KMS-11 (cell line): ENCODE data around the gene GNAO1.

Experiments used
- H2AFZ ChIP-seq: fragments of 200-600 bp; sonication (generic); 2 replicates; pipeline ENCODE4 v1.6.1; 2016; ENCODE audit warnings: antibody characterized with exemption, mixed run types, low read depth
- H3K27ac ChIP-seq: fragments of 200-600 bp; sonication (generic); 2 replicates; pipeline ENCODE4 v1.6.1; 2016; ENCODE audit warnings: mild to moderate bottlenecking, mixed run types
- H3K27me3 ChIP-seq: fragments of 200-600 bp; sonication (generic); 2 replicates; pipeline ENCODE4 v1.6.1; 2017; ENCODE audit warnings: mild to moderate bottlenecking, low read depth, mixed run types, moderate library complexity; ENCODE audit not compliant: insufficient read depth
- H3K36me3 ChIP-seq: fragments of 200-600 bp; sonication (generic); 2 replicates; pipeline ENCODE4 v1.6.1; 2017; ENCODE audit warnings: mild to moderate bottlenecking, mixed run types; ENCODE audit not compliant: insufficient read depth
- H3K4me1 ChIP-seq: fragments of 200-600 bp; sonication (generic); 2 replicates; pipeline ENCODE4 v1.6.1; 2016; ENCODE audit warnings: mild to moderate bottlenecking, low read depth, mixed run types; ENCODE audit not compliant: poor library complexity, severe bottlenecking
- H3K4me2 ChIP-seq: fragments of 200-600 bp; sonication (generic); 2 replicates; pipeline ENCODE4 v1.7.0; 2016; ENCODE audit warnings: mild to moderate bottlenecking, mixed run types
- H3K4me3 ChIP-seq: fragments of 200-600 bp; sonication (generic); IDR thresholded peaks from 2 replicates; pipeline ENCODE4 v1.6.1; 2017; ENCODE audit warnings: low read depth, low read length, mixed read lengths; ENCODE audit not compliant: insufficient read depth
- H3K79me2 ChIP-seq: fragments of 200-600 bp; sonication (generic); 2 replicates; pipeline ENCODE4 v1.6.1; 2016; ENCODE audit warnings: low read depth, mixed run types; ENCODE audit not compliant: insufficient read depth
- H3K9ac ChIP-seq: fragments of 200-600 bp; sonication (generic); 2 replicates; pipeline ENCODE4 v1.6.1; 2016; ENCODE audit warnings: mild to moderate bottlenecking, mixed run types
- H4K20me1 ChIP-seq: fragments of 200-600 bp; sonication (generic); 2 replicates; pipeline ENCODE4 v1.6.1; 2016; ENCODE audit warnings: mild to moderate bottlenecking, mixed run types; ENCODE audit not compliant: insufficient read depth
- TF ChIP-seq, protein P1 (sequence below): fragments of 200-600 bp; sonication (generic); conservative IDR thresholded peaks from 2 replicates; pipeline ENCODE4 v1.6.1; 2017; ENCODE audit warnings: low read depth, mild to moderate bottlenecking, antibody characterized with exemption, low read length, moderate library complexity, mixed read lengths

Gene GNAO1

DNA sequence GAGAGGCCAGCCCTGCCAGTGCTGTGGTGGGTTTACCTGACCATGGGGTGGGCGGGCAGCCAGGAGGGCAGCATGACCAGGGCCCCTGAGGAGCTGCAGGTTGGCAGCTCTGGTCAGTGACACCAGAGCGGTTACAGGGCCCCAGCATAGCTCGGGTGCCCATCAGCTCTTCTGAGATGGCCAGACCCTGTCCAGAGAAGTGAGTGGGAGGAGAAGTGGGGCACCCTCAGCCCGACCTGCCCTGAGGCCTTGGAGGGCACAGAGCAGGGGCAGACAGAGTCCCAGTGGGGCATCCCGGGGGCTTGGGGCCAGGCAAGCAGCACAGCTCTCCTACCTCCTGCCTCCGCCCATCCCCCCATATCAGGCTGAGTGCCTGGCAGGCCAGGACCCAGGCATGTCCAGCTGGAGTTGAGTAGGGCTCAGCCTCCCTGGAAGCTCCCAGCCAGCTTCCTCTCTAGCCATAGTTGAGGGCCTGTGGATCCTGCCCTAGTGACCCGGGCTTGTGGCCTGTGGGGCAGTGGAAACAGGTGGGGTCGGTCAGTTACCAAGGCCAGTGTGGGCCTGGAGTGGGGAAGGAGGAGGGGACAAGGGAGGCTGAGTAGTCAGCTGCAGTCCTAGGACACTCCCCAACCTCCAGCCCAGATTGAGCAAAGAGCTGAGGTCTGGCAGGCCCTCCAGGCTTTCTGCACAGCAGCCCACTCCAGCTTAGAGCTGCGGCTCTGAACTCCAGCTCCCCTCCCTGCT is 150.5 kb downstream of the GNAO1 start:
- H3K27ac ChIP-seq: no peak overlapping the region
- TF ChIP-seq, protein P1, sequence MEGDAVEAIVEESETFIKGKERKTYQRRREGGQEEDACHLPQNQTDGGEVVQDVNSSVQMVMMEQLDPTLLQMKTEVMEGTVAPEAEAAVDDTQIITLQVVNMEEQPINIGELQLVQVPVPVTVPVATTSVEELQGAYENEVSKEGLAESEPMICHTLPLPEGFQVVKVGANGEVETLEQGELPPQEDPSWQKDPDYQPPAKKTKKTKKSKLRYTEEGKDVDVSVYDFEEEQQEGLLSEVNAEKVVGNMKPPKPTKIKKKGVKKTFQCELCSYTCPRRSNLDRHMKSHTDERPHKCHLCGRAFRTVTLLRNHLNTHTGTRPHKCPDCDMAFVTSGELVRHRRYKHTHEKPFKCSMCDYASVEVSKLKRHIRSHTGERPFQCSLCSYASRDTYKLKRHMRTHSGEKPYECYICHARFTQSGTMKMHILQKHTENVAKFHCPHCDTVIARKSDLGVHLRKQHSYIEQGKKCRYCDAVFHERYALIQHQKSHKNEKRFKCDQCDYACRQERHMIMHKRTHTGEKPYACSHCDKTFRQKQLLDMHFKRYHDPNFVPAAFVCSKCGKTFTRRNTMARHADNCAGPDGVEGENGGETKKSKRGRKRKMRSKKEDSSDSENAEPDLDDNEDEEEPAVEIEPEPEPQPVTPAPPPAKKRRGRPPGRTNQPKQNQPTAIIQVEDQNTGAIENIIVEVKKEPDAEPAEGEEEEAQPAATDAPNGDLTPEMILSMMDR: no peak
- H3K4me1 ChIP-seq: no peaks in the 10 kb centered on the region

DNA sequence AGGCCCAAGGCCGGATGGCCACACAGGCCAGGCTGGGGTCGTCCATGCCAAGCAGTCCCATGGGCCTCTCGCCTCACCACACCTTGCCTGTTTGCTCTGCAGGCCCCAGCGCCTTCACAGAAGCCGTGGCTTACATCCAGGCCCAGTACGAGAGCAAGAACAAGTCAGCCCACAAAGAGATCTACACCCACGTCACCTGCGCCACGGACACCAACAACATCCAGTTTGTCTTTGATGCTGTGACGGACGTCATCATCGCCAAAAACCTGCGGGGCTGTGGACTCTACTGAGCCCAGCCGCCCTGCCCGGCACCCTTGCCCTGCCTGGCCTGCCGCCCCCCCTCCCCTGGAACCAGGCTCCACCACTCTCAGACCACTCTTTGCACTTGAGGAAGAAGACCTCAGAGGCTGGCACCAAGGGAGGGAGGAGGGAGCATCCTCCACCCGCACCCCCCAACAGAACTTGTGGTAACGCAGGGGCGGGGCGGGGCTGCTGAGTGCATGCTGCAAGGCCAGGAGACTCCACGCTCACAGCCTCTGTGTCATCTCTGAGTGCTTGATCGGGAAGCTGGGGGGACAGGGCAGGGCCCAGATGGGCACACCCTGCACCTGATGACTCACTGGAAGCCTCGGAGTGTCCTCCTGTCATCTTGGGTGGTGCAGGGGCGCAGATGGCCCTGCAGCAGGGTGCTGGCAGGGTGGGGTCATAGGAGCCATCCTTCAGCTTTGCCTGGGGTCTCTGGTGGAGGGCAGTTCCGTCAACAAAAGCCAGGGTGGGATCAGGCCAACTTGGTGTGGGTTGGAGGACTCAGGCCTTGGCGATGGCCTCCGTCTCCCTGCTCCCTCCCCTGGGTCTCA is 152.6 kb downstream of the GNAO1 start:
- TF ChIP-seq, protein P1: no peak
- Histone ChIP-seq H3K4me3 (no peak overlapping the region), H3K4me1 (no peaks in the 10 kb centered on the region), H3K27ac (no peak overlapping the region), H3K9ac (no peak overlapping the region), H3K79me2 (no peaks in the 10 kb centered on the region), H3K4me2 (no peak overlapping the region), H4K20me1 (no peaks in the 10 kb centered on the region), H3K36me3 (no peaks in the 10 kb centered on the region), H3K27me3 (no peaks in the 10 kb centered on the region), H2AFZ (no peak overlapping the region)

More for the DNA sequence above, 150.5 kb downstream of the GNAO1 start:
- Histone ChIP-seq H3K79me2 (no peaks in the 10 kb centered on the region), H3K4me2 (no peak overlapping the region), H2AFZ (no peak overlapping the region), H3K4me3 (no peak overlapping the region), H3K9ac (no peak overlapping the region), H3K36me3 (no peaks in the 10 kb centered on the region), H4K20me1 (no peaks in the 10 kb centered on the region), H3K27me3 (no peaks in the 10 kb centered on the region)

DNA sequence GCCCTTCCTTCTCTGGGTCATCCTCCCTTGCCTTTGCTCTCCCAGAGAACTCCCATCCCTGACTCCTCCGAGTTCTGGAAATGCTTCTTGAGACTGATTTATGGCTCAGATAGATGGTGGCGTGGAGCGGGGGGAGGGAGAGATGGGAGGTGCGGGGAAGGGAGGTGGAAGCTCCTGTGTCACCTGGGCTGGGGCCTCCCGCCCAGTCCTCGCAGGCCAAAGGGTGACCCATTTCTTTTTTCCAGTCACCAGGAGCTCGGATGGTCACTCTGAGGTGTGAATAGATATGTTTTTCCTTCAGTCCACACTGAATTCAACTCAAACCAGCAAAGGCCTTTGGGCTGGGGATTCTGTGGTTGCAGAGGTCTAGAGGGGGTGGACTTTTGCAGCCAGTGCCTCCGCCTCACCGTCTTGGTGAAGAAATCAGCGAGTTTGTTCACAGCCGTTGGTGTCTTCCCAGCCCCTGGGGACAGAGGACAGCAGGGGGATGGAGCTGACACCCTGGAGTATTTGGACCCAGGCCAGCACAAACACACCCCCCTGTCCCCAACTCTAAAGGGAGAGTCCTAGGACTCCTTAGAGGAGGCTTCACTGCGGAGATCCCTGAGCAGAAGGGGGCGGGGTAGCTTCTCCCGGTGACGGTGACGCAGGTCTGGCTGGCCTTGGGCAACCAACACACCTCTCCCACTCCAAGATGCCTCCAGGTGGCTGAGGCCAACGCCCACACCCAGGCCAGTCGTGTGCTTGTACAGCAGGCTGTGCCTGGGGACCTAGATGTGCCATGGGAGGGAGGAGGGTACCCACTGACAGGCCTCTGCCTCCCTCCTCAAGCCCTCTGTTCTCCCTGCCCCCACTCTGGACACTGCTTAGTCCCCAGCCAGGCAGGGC is 153.5 kb downstream of the GNAO1 start:
- H3K9ac ChIP-seq: no peak overlapping the region
- no peaks in the 10 kb centered on the region for H3K27me3 ChIP-seq
- H3K4me2 ChIP-seq: no peak overlapping the region
- no peak overlapping the region for H3K4me3 ChIP-seq
- H3K4me1 ChIP-seq: no peaks in the 10 kb centered on the region
- H2AFZ ChIP-seq: no peak overlapping the region
- H3K27ac ChIP-seq: no peak overlapping the region
- H4K20me1 ChIP-seq: no peaks in the 10 kb centered on the region
- no peaks in the 10 kb centered on the region for H3K79me2 ChIP-seq
- TF ChIP-seq, protein P1: no peak
- H3K36me3 ChIP-seq: no peaks in the 10 kb centered on the region

DNA sequence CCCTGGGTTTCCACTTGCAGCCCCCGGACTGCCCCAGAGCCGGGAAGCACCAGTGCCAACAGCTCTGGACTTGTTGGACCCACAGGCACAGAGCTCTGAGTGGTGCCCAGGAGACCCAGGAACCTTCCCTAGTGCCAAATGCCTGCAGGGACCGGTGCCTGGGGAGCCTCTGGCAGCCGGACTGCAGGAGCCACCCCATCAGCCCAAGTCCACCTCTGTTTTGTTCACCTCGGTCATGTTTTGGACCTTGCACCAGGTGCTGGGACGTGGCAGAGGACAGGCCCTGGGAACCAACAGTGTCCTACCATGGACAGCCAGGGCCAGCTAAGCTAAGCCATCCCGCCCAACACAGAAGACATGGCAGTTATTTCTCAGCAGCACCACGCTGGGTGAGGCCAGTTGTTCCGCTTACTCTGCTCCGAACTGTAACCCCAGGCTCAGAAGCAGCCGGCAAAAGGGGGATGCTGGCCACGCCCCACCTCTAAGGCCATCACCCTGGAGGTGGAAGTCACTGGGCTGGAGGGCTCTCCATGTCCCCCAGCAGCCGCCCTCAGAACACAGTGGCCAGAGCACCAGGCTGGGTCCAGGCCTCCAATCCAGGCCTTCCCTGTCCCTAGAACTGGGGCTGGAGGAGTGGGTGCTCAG is 154.2 kb downstream of the GNAO1 start:
- H3K4me1 ChIP-seq: no peaks in the 10 kb centered on the region
- no peaks in the 10 kb centered on the region for H3K79me2 ChIP-seq
- no peak overlapping the region for H3K9ac ChIP-seq

More for the DNA sequence above, 154.2 kb downstream of the GNAO1 start:
- Histone ChIP-seq H3K27me3 (no peaks in the 10 kb centered on the region), H3K4me2 (no peak overlapping the region), H3K4me3 (no peak overlapping the region), H4K20me1 (no peaks in the 10 kb centered on the region), H2AFZ (no peak overlapping the region), H3K36me3 (no peaks in the 10 kb centered on the region), H3K27ac (no peak overlapping the region)
- TF ChIP-seq, protein P1: no peak
